Neuron (in vitro differentiated cells): Measurements from ENCODE around the gene DDX59.

Source experiments
- H2AFZ ChIP-seq: one replicate; pipeline ENCODE4 v1.6.1; 2013; ENCODE audit warnings: low read depth, mild to moderate bottlenecking, inconsistent platforms, low read length, moderate library complexity
- H3K27me3 ChIP-seq: one replicate; pipeline ENCODE4 v1.6.1; 2013; ENCODE audit warnings: low read length; ENCODE audit not compliant: insufficient read depth
- H3K36me3 ChIP-seq: one replicate; pipeline ENCODE4 v1.6.1; 2013; ENCODE audit warnings: low read length; ENCODE audit not compliant: insufficient read depth
- H3K4me1 ChIP-seq: one replicate; pipeline ENCODE4 v1.6.1; 2013; ENCODE audit warnings: low read length; ENCODE audit not compliant: insufficient read depth
- H3K4me3 ChIP-seq: 2 replicates; pipeline ENCODE4 v1.5.1; 2013; ENCODE audit warnings: mild to moderate bottlenecking, low read length, moderate library complexity
- H3K9me3 ChIP-seq: one replicate; pipeline ENCODE4 v1.6.1; 2013; ENCODE audit warnings: low read length

The DDX59 gene

DNA sequence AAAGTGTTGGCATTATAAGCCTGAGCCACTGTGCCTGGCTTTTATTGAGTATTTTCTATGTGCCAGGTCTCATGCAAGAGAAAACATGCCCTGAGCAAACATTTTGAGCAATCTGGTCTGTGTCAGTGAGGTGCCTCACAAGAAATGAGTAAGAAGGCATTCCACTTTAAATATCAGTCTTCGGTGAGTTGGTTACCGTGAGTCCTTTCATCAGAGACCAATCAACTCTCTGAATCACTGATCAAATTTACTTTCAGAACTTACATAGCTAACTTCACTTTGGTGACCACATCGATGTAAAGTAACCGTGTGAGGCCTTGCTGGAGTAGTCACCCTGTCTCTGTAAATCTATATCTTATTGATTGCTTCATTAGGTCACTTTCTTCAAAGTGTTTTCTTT is 14.3 kb upstream of the DDX59 start:
- no peak overlapping the region for H3K4me3 ChIP-seq
- no peaks in the 10 kb centered on the region for H3K9me3 ChIP-seq
- H3K4me1 ChIP-seq = no peaks in the 10 kb centered on the region
- H3K36me3 ChIP-seq = no peaks in the 10 kb centered on the region
- no peak overlapping the region for H2AFZ ChIP-seq
- no peaks in the 10 kb centered on the region for H3K27me3 ChIP-seq

DNA sequence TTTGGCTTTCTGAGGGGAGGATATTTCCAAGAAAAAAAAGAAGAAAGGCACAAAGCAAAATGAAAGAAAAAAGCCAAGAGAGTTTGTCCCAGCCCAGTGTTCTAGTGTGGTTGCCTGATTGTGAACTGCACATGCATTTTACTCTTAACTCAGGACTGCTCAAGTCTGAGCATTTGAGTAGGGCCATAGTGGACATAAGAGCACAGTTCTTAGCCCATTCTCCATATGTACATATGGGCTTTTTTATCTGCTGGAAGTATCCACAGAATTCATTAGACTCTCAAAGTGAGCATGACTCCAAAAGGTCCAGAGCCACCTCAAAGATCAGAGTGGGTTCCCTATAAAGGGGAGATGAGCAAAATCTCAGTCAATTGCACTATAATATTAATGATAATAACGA is 13.6 kb upstream of the DDX59 start:
- Histone ChIP-seq H3K4me3 (no peak overlapping the region), H2AFZ (no peak overlapping the region), H3K4me1 (no peaks in the 10 kb centered on the region)

GRCh38 chr1:200681231-200681630 is 11.5 kb upstream of the DDX59 start:
- Histone ChIP-seq H3K9me3 (no peaks in the 10 kb centered on the region), H3K27me3 (no peaks in the 10 kb centered on the region), H3K4me1 (no peaks in the 10 kb centered on the region), H3K36me3 (no peaks in the 10 kb centered on the region), H3K4me3 (no peak overlapping the region), H2AFZ (no peak overlapping the region)

More for the DNA sequence above, 13.6 kb upstream of the DDX59 start:
- Histone ChIP-seq H3K9me3 (no peaks in the 10 kb centered on the region), H3K36me3 (no peaks in the 10 kb centered on the region), H3K27me3 (no peaks in the 10 kb centered on the region)

DNA sequence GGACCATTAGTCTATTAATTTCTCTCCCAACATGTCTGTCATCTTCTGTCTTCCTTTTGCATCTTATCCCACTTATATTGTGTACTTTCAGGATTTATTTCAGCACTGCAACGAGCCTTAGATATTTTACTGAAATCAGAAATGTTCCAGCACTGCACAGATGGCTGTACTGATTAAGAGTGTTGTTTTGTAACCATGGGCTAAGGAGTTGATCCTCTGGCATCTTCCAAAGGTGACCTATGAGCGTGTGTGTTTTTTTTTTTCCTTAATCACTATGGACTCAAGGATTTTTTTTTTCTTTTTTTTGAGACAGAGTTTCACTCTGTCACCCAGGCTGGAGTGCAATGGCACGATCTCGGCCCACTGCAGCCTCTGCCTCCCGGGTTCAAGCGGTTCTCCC is 7.1 kb upstream of the DDX59 start:
- Histone ChIP-seq H3K36me3 (no peaks in the 10 kb centered on the region), H3K27me3 (no peaks in the 10 kb centered on the region), H3K4me1 (no peaks in the 10 kb centered on the region), H3K9me3 (no peaks in the 10 kb centered on the region), H3K4me3 (no peak overlapping the region), H2AFZ (no peak overlapping the region)

DNA sequence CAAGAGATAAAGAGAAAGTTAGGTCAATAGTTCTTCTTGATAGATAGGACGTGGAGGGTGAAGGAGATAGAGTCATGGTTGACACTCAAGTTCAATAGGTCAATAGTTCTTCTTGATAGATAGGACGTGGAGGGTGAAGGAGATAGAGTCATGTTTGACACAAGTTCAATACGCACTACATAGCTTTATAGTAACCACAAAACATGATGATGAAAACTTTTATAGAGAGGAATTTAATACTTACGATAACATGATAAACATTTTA is 5.8 kb upstream of the DDX59 start:
- Histone ChIP-seq H2AFZ (no peak overlapping the region), H3K4me1 (peaks cover 6% of the 10 kb centered on the region), H3K27me3 (no peaks in the 10 kb centered on the region), H3K9me3 (no peaks in the 10 kb centered on the region), H3K4me3 (no peak overlapping the region), H3K36me3 (no peaks in the 10 kb centered on the region)

GRCh38 chr1:200674838-200675587 is 5.3 kb upstream of the DDX59 start:
- H3K36me3 ChIP-seq = no peaks in the 10 kb centered on the region
- no peak overlapping the region for H2AFZ ChIP-seq
- H3K9me3 ChIP-seq = no peaks in the 10 kb centered on the region
- H3K27me3 ChIP-seq = no peaks in the 10 kb centered on the region
- H3K4me3 ChIP-seq = no peak overlapping the region
- H3K4me1 ChIP-seq = peaks cover 8% of the 10 kb centered on the region

DNA sequence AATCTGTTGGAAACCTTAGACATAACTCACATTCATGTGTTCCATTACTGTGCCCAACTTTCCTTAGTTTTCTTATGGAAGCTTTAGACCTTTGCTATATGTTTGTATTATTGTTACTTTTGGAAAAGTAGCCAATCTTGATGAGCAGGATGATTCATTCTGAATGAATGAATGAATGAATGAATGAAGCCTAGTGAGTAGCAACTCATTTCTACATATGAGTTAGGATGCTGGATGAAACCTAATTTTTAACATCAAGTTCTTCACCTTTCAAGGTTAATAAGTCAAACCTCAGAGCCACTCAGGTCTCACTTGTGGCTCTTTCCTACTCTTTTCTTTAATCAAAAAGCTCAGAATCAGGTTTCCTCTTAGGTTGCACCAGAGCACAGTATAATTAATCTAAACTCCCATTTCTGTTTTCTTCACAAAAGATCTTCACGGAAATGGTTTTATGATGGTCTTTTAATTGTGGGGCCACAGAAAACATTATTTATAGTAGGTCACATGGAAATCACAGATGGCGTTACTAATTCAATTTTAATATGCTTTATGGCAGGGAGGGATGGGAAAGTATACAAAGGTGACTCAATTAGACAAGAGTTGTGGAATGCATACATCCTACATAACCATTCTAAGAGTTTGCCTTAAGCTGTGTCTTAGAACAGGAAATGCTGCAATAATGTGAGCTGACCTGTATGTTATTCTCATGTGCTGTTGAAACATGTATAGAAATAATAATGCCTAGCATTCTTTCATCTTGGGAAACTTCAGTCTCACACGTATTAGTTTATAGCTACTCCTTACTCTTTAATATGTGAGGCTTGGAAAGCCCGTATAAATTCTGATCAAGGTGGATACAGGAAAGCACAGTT is 4.5 kb upstream of the DDX59 start:
- Histone ChIP-seq H3K36me3 (no peaks in the 10 kb centered on the region), H3K4me1 (peaks cover 8% of the 10 kb centered on the region), H3K9me3 (no peaks in the 10 kb centered on the region), H3K4me3 (no peak overlapping the region), H2AFZ (no peak overlapping the region), H3K27me3 (no peaks in the 10 kb centered on the region)

DNA sequence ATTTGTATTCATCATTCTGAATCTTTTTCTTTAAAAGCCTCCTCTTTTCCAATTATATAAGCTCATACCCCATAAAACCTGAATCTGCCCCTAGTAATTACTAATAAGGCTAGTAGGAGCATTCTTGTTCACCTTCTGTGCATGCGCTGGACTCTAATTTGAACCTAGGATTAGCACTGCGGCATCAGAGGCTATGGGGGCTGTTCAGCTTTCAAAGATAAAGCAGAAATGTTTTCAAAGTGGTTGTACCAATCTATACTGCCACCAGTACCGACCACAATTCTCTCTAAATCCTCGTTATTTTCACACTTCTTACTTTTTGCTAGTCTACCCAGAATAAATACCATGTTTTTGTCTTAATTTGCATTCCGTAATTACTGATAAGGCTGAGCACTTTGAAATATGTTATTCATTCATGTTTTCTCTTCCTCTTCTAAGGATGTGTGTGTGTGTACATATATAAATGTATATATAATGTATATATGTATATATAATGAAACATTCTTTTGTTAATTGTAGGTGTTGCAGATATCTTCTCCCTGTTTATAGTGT is 1.6 kb upstream of the DDX59 start:
- no peaks in the 10 kb centered on the region for H3K27me3 ChIP-seq
- H3K36me3 ChIP-seq = peaks cover 2% of the 10 kb centered on the region
- no peaks in the 10 kb centered on the region for H3K9me3 ChIP-seq
- peaks cover 21% of the 10 kb centered on the region for H3K4me1 ChIP-seq
- H2AFZ ChIP-seq = no peak overlapping the region
- H3K4me3 ChIP-seq = no peak overlapping the region

DNA sequence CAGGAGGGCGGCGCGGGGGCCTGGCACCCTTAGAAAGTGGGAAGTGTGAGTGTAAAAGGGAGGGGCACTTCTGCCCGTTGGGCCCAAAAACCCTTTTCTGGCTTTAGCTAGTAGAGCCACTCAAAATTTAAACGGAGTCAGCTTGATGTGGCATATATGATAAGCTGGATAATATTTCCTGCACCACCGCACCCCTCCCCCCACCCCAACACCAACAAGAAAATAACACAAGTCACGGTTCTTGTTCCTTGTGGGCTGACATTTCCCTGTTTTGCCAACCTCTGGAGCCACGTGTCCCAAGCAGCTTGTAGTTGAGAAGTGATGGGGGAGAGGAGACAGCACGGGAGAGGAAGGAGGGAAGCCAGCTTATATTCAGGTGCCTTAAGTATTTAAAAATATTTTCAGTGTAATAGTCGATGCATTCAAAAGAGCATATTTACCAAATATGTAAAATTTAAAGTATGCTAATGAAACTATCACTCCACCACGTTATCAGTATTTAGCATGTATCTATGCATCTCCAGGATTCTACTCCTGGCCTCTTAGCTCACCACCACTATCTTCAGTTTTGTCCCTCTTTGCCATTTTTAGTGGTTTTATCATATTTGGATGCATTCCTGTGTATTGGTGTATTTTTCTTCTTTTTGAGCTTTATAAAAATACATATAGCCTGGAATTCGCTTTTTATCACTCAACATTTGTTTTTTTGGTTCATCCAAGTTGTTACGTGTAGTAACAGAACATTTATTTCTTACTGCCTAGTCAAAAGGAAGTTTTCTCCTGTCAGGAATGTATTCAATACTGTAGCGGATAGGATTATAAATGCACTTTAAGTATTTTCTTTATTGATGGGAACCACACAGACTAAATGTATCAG is 773 bp upstream of the DDX59 start:
- Histone ChIP-seq H3K4me1 (peaks cover 27% of the 10 kb centered on the region), H3K9me3 (no peaks in the 10 kb centered on the region), H3K27me3 (no peaks in the 10 kb centered on the region), H3K4me3 (peak overlapping the region; percentile 69), H3K36me3 (peaks cover 9% of the 10 kb centered on the region), H2AFZ (peak overlapping the region; percentile 77)

- peaks cover 23% of the 10 kb centered on the region for H3K36me3 ChIP-seq
- H2AFZ ChIP-seq = peak overlapping the region; percentile 87
- no peaks in the 10 kb centered on the region for H3K9me3 ChIP-seq
- peak overlapping the region; percentile 69 for H3K4me3 ChIP-seq
- H3K27me3 ChIP-seq = no peaks in the 10 kb centered on the region
- H3K4me1 ChIP-seq = peaks cover 27% of the 10 kb centered on the region
Measured at GRCh38 chr1:200668514-200669313, 993 bp downstream of the DDX59 start.

- Histone ChIP-seq H3K4me3 (no peak overlapping the region), H3K9me3 (no peaks in the 10 kb centered on the region), H3K4me1 (peaks cover 27% of the 10 kb centered on the region), H2AFZ (no peak overlapping the region), H3K36me3 (peaks cover 46% of the 10 kb centered on the region), H3K27me3 (no peaks in the 10 kb centered on the region)
Measured at GRCh38 chr1:200666309-200666708, 3.4 kb downstream of the DDX59 start.

DNA sequence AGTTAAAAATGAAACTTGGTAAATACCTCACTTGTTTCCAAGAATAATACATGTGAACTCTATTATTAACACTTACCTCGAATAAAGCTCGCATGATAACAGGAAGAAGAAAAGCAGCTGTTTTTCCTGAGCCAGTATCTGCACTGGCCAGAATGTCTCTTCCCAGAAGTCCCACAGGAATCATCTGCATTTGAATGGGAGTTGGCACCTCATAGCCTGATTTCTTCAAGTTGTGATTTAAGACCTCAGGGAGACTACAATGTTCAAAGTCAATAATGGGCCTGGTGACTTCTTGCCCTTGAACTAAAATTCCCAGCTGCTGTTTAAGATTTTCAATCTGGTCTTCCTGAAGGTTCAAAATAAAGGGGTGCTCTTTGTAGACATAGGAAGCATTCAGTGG is 3.8 kb downstream of the DDX59 start:
- Histone ChIP-seq H3K36me3 (peaks cover 49% of the 10 kb centered on the region), H3K9me3 (no peaks in the 10 kb centered on the region), H2AFZ (no peak overlapping the region), H3K27me3 (no peaks in the 10 kb centered on the region), H3K4me1 (peaks cover 24% of the 10 kb centered on the region), H3K4me3 (no peak overlapping the region)
